Measurements from ENCODE around the gene RUNX1. TPM values are rescaled to one million over a fixed set of nuclear protein-coding genes. Genes with fewer than 3 reads are reported as not detected.

Gene RUNX1
- total and polyA plus RNA-seq, 4 donors, result 23.3 to 100 (median 33.4) TPM

GRCh38 chr21:34911360-34911759 lies 137.7 kb downstream of the RUNX1 start:
- WGBS, 2 donors, result 41 to 67% methylated on average over 2 of the region's 2 CpGs
- Histone ChIP-seq H3K9ac (ENCODE audit: insufficient read depth in 1 of 2, low read length in 2 of 2) (no peak overlapping the region), H3K27me3 (ENCODE audit: control insufficient read depth in 3 of 3, insufficient read depth in 3 of 3, low read length in 2 of 3) (no peaks in the 10 kb centered on the region), H3K27ac (ENCODE audit: low read depth in 1 of 2, low read length in 1 of 2) (no peak overlapping the region), H3K9me3 (ENCODE audit: control insufficient read depth in 4 of 4, insufficient read depth in 3 of 4, low read length in 3 of 4) (no peaks in the 10 kb centered on the region), H3K36me3 (ENCODE audit: control insufficient read depth in 4 of 4, insufficient read depth in 4 of 4, low read length in 4 of 4) (no peaks in the 10 kb centered on the region), H3K4me3 (no peak overlapping the region), H3K4me1 (ENCODE audit: control insufficient read depth in 5 of 5, insufficient read depth in 5 of 5, low read length in 5 of 5) (peaks cover 0 to 5% (median 3%) of the 10 kb centered on the region in 5 donors)
- TF ChIP-seq, protein P1, sequence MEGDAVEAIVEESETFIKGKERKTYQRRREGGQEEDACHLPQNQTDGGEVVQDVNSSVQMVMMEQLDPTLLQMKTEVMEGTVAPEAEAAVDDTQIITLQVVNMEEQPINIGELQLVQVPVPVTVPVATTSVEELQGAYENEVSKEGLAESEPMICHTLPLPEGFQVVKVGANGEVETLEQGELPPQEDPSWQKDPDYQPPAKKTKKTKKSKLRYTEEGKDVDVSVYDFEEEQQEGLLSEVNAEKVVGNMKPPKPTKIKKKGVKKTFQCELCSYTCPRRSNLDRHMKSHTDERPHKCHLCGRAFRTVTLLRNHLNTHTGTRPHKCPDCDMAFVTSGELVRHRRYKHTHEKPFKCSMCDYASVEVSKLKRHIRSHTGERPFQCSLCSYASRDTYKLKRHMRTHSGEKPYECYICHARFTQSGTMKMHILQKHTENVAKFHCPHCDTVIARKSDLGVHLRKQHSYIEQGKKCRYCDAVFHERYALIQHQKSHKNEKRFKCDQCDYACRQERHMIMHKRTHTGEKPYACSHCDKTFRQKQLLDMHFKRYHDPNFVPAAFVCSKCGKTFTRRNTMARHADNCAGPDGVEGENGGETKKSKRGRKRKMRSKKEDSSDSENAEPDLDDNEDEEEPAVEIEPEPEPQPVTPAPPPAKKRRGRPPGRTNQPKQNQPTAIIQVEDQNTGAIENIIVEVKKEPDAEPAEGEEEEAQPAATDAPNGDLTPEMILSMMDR (IDR thresholded peaks at IDR 0.05; ENCODE audit: control extremely low read depth, extremely low read depth), result no peak
- DNase-seq (no peak), ATAC-seq (ENCODE audit: insufficient read depth, low FRiP score) (no peak)

GRCh38 chr21:34910396-34910795 lies 138.7 kb downstream of the RUNX1 start:
- no peak overlapping the region for H3K27ac ChIP-seq (ENCODE audit: low read depth in 1 of 2, low read length in 1 of 2)
- H3K4me1 ChIP-seq (ENCODE audit: control insufficient read depth in 5 of 5, insufficient read depth in 5 of 5, low read length in 5 of 5), result peaks cover 0 to 5% (median 3%) of the 10 kb centered on the region in 5 donors
- H3K27me3 ChIP-seq (ENCODE audit: control insufficient read depth in 3 of 3, insufficient read depth in 3 of 3, low read length in 2 of 3), result no peaks in the 10 kb centered on the region
- TF ChIP-seq, protein P1 (IDR thresholded peaks at IDR 0.05; ENCODE audit: control extremely low read depth, extremely low read depth), result no peak
- no peaks in the 10 kb centered on the region for H3K9me3 ChIP-seq (ENCODE audit: control insufficient read depth in 4 of 4, insufficient read depth in 3 of 4, low read length in 3 of 4)
- ATAC-seq (ENCODE audit: insufficient read depth, low FRiP score) (no peak), DNase-seq (no peak)
- no peak overlapping the region for H3K9ac ChIP-seq (ENCODE audit: insufficient read depth in 1 of 2, low read length in 2 of 2)
- 64 to 69% methylated on average over 4 of the region's 4 CpGs for WGBS, 2 donors
- no peak overlapping the region for H3K4me3 ChIP-seq
- H3K36me3 ChIP-seq (ENCODE audit: control insufficient read depth in 4 of 4, insufficient read depth in 4 of 4, low read length in 4 of 4), result no peaks in the 10 kb centered on the region

GRCh38 chr21:34909492-34910292 lies 139.4 kb downstream of the RUNX1 start:
- no peak for DNase-seq
- WGBS, 2 donors, result 36 to 67% methylated on average over 3 of the region's 3 CpGs
- peaks cover 0 to 5% (median 0%) of the 10 kb centered on the region in 5 donors for H3K4me1 ChIP-seq (ENCODE audit: control insufficient read depth in 5 of 5, insufficient read depth in 5 of 5, low read length in 5 of 5)

More at GRCh38 chr21:34909492-34910292, 139.4 kb downstream of the RUNX1 start:
- H3K27ac ChIP-seq (ENCODE audit: low read depth in 1 of 2, low read length in 1 of 2), result no peak overlapping the region
- H3K9me3 ChIP-seq (ENCODE audit: control insufficient read depth in 4 of 4, insufficient read depth in 3 of 4, low read length in 3 of 4), result no peaks in the 10 kb centered on the region
- no peaks in the 10 kb centered on the region for H3K36me3 ChIP-seq (ENCODE audit: control insufficient read depth in 4 of 4, insufficient read depth in 4 of 4, low read length in 4 of 4)
- H3K27me3 ChIP-seq (ENCODE audit: control insufficient read depth in 3 of 3, insufficient read depth in 3 of 3, low read length in 2 of 3), result no peaks in the 10 kb centered on the region
- no peak overlapping the region for H3K4me3 ChIP-seq
- TF ChIP-seq, protein P1 (IDR thresholded peaks at IDR 0.05; ENCODE audit: control extremely low read depth, extremely low read depth), result no peak
- no peak overlapping the region for H3K9ac ChIP-seq (ENCODE audit: insufficient read depth in 1 of 2, low read length in 2 of 2)
- no peak for ATAC-seq (ENCODE audit: insufficient read depth, low FRiP score)

All from lung (tissue), 12 donors.